Neuron (in vitro differentiated cells): Measurements from ENCODE around the gene CDS2.

Experiments
- H2AFZ ChIP-seq: one replicate; pipeline ENCODE4 v1.6.1; 2013; ENCODE audit warnings: low read depth, mild to moderate bottlenecking, inconsistent platforms, low read length, moderate library complexity
- H3K27me3 ChIP-seq: one replicate; pipeline ENCODE4 v1.6.1; 2013; ENCODE audit warnings: low read length; ENCODE audit not compliant: insufficient read depth
- H3K36me3 ChIP-seq: one replicate; pipeline ENCODE4 v1.6.1; 2013; ENCODE audit warnings: low read length; ENCODE audit not compliant: insufficient read depth
- H3K4me1 ChIP-seq: one replicate; pipeline ENCODE4 v1.6.1; 2013; ENCODE audit warnings: low read length; ENCODE audit not compliant: insufficient read depth
- H3K4me3 ChIP-seq: 2 replicates; pipeline ENCODE4 v1.5.1; 2013; ENCODE audit warnings: mild to moderate bottlenecking, low read length, moderate library complexity
- H3K9me3 ChIP-seq: one replicate; pipeline ENCODE4 v1.6.1; 2013; ENCODE audit warnings: low read length

Gene CDS2

GRCh38 chr20:5197847-5198650 is 71.2 kb downstream of the CDS2 start:
- Histone ChIP-seq H3K9me3 (no peaks in the 10 kb centered on the region), H3K4me1 (peaks cover 24% of the 10 kb centered on the region), H3K27me3 (no peaks in the 10 kb centered on the region), H3K36me3 (peaks cover 16% of the 10 kb centered on the region), H2AFZ (no peak overlapping the region), H3K4me3 (no peak overlapping the region)

- Histone ChIP-seq H3K4me3 (no peak overlapping the region), H3K27me3 (no peaks in the 10 kb centered on the region), H3K9me3 (no peaks in the 10 kb centered on the region), H3K4me1 (peaks cover 24% of the 10 kb centered on the region), H3K36me3 (peaks cover 13% of the 10 kb centered on the region), H2AFZ (no peak overlapping the region)
Measured at GRCh38 chr20:5198651-5198924, 71.8 kb downstream of the CDS2 start.

GRCh38 chr20:5203380-5203779 is 76.6 kb downstream of the CDS2 start:
- Histone ChIP-seq H2AFZ (no peak overlapping the region), H3K27me3 (no peaks in the 10 kb centered on the region), H3K9me3 (no peaks in the 10 kb centered on the region), H3K4me1 (peaks cover 7% of the 10 kb centered on the region), H3K4me3 (no peak overlapping the region), H3K36me3 (peaks cover 4% of the 10 kb centered on the region)

- Histone ChIP-seq H3K4me1 (peaks cover 7% of the 10 kb centered on the region), H2AFZ (no peak overlapping the region), H3K36me3 (no peaks in the 10 kb centered on the region), H3K27me3 (no peaks in the 10 kb centered on the region), H3K9me3 (peaks cover 2% of the 10 kb centered on the region), H3K4me3 (no peak overlapping the region)
Measured at GRCh38 chr20:5205348-5206210, 78.8 kb downstream of the CDS2 start.

GRCh38 chr20:5207138-5207537 is 80.3 kb downstream of the CDS2 start:
- Histone ChIP-seq H3K9me3 (peaks cover 8% of the 10 kb centered on the region), H3K36me3 (no peaks in the 10 kb centered on the region), H2AFZ (no peak overlapping the region), H3K4me3 (no peak overlapping the region), H3K27me3 (no peaks in the 10 kb centered on the region), H3K4me1 (peaks cover 9% of the 10 kb centered on the region)

- no peaks in the 10 kb centered on the region for H3K36me3 ChIP-seq
- no peak overlapping the region for H3K4me3 ChIP-seq
- peaks cover 33% of the 10 kb centered on the region for H3K4me1 ChIP-seq
- H2AFZ ChIP-seq = no peak overlapping the region
- peaks cover 10% of the 10 kb centered on the region for H3K9me3 ChIP-seq
- no peaks in the 10 kb centered on the region for H3K27me3 ChIP-seq
Measured at GRCh38 chr20:5211803-5212714, 85.3 kb downstream of the CDS2 start.

GRCh38 chr20:5212907-5213487 is 86.2 kb downstream of the CDS2 start:
- H3K9me3 ChIP-seq = peaks cover 12% of the 10 kb centered on the region
- H3K27me3 ChIP-seq = no peaks in the 10 kb centered on the region
- no peaks in the 10 kb centered on the region for H3K36me3 ChIP-seq
- peaks cover 33% of the 10 kb centered on the region for H3K4me1 ChIP-seq
- no peak overlapping the region for H2AFZ ChIP-seq
- H3K4me3 ChIP-seq = no peak overlapping the region

GRCh38 chr20:5214826-5215225 is 88.0 kb downstream of the CDS2 start:
- no peaks in the 10 kb centered on the region for H3K36me3 ChIP-seq
- peaks cover 33% of the 10 kb centered on the region for H3K4me1 ChIP-seq
- peaks cover 13% of the 10 kb centered on the region for H3K9me3 ChIP-seq
- no peaks in the 10 kb centered on the region for H3K27me3 ChIP-seq
- no peak overlapping the region for H2AFZ ChIP-seq
- no peak overlapping the region for H3K4me3 ChIP-seq

- H3K4me3 ChIP-seq = no peak overlapping the region
- peaks cover 11% of the 10 kb centered on the region for H3K9me3 ChIP-seq
- no peaks in the 10 kb centered on the region for H3K27me3 ChIP-seq
- H3K4me1 ChIP-seq = peaks cover 36% of the 10 kb centered on the region
- H3K36me3 ChIP-seq = no peaks in the 10 kb centered on the region
- H2AFZ ChIP-seq = no peak overlapping the region
Measured at GRCh38 chr20:5215672-5216304, 89.0 kb downstream of the CDS2 start.

GRCh38 chr20:5216663-5217062 is 89.9 kb downstream of the CDS2 start:
- Histone ChIP-seq H3K4me3 (no peak overlapping the region), H2AFZ (no peak overlapping the region), H3K27me3 (no peaks in the 10 kb centered on the region), H3K4me1 (peaks cover 38% of the 10 kb centered on the region), H3K36me3 (no peaks in the 10 kb centered on the region), H3K9me3 (peaks cover 9% of the 10 kb centered on the region)

GRCh38 chr20:5217616-5218015 is 90.8 kb downstream of the CDS2 start:
- H2AFZ ChIP-seq = no peak overlapping the region
- peaks cover 33% of the 10 kb centered on the region for H3K4me1 ChIP-seq
- peaks cover 4% of the 10 kb centered on the region for H3K9me3 ChIP-seq
- no peaks in the 10 kb centered on the region for H3K36me3 ChIP-seq
- no peaks in the 10 kb centered on the region for H3K27me3 ChIP-seq
- no peak overlapping the region for H3K4me3 ChIP-seq

- H3K27me3 ChIP-seq = no peaks in the 10 kb centered on the region
- H3K36me3 ChIP-seq = no peaks in the 10 kb centered on the region
- no peak overlapping the region for H2AFZ ChIP-seq
- H3K9me3 ChIP-seq = peaks cover 4% of the 10 kb centered on the region
- H3K4me1 ChIP-seq = peaks cover 13% of the 10 kb centered on the region
- H3K4me3 ChIP-seq = no peak overlapping the region
Measured at GRCh38 chr20:5220321-5221060, 93.7 kb downstream of the CDS2 start.
